Measurements from ENCODE around the gene SYNDIG1. TPM values are rescaled to one million over a fixed set of nuclear protein-coding genes. Genes with fewer than 3 reads are reported as not detected.

Gene SYNDIG1
- total and polyA plus RNA-seq, 2 of the 4 experiments (the other 2 are of a cell fraction) = not detected

DNA sequence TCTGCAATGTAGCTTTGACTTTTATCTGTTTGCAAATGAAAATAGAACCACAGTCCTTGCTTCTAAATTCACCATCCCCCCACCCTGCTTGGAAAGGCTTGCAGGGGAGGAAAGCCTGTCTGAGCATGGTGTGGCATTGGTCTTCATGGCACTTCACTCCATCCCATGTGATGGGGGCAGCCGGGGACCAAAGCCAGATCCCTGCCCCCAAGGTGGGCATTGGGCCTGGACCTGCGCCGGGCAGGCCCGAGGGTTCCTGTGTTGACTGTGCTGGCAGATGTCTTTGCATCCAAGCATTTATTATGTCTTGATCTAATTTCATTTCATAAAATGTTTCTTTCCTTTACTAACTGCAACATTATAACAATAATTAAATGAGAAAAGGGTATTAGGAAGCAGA is 120.0 kb downstream of the SYNDIG1 start:
- Histone ChIP-seq H3K9ac (ENCODE audit: low read depth, low read length) (no peak overlapping the region), H2BK120ac (ENCODE audit: low read depth, low read length) (no peak overlapping the region), H2AK9ac (replicated peaks; ENCODE audit: low read depth, low read length, poor library complexity) (no peak overlapping the region), H3K18ac (ENCODE audit: low read depth, low read length) (no peak overlapping the region), H4K91ac (ENCODE audit: insufficient read depth, low read depth, low read length) (no peak overlapping the region), H2BK15ac (ENCODE audit: low read depth, low read length) (no peak overlapping the region), H3K4ac (ENCODE audit: low read depth, low read length) (no peak overlapping the region), H4K20me1 (ENCODE audit: insufficient read depth, low read length) (no peaks in the 10 kb centered on the region), H2AK5ac (ENCODE audit: low read depth, low read length) (no peak overlapping the region), H2BK20ac (ENCODE audit: low read depth, low read length) (no peak overlapping the region), H4K8ac (ENCODE audit: low read depth in 2 of 2, low read length in 2 of 2) (no peak overlapping the region), H3K27me3 (ENCODE audit: control insufficient read depth, insufficient read depth, low read length) (peaks cover 14% of the 10 kb centered on the region), H3K4me3 (ENCODE audit: insufficient read depth, low read depth, low read length) (no peak overlapping the region), H3K27ac (ENCODE audit: insufficient read depth, low read length) (no peak overlapping the region), H3K23ac (ENCODE audit: low read depth, low read length) (no peak overlapping the region), H3K36me3 (ENCODE audit: control insufficient read depth, insufficient read depth, low read length) (no peaks in the 10 kb centered on the region), H3K9me3 (ENCODE audit: control insufficient read depth, insufficient read depth, low read length) (no peaks in the 10 kb centered on the region), H4K5ac (ENCODE audit: low read depth, low read length) (no peak overlapping the region), H2AFZ (replicated peaks; ENCODE audit: low read length, poor library complexity) (no peak overlapping the region), H3K4me1 (ENCODE audit: control insufficient read depth, insufficient read depth, low read length) (no peaks in the 10 kb centered on the region), H2BK5ac (ENCODE audit: low read depth, low read length, poor library complexity, severe bottlenecking) (no peak overlapping the region), H3K14ac (replicated peaks; ENCODE audit: low read depth, low read length) (no peak overlapping the region), H3K56ac (ENCODE audit: extremely low read depth, insufficient read depth, low read length) (no peak overlapping the region), H3K9me1 (ENCODE audit: insufficient read depth, low read length) (no peaks in the 10 kb centered on the region), H3K79me1 (ENCODE audit: low read depth in 1 of 2, low read length in 2 of 2) (no peaks in the 10 kb centered on the region), H3K4me2 (ENCODE audit: low read depth, low read length) (no peak overlapping the region)
- ChIA-PET POLR2A (ENCODE audit: unreplicated experiment) (no interaction called here), CTCF (no interaction called here)
- intact Hi-C loops (cut with micrococcal nuclease) = no loop called here
- DNase-seq (no peak), ATAC-seq (ENCODE audit: low read depth) (no peak)
- no CpG with 5 or more reads among the region's 4 CpGs for WGBS, 2 experiments (ENCODE audit: extremely low coverage in 2 of 2, insufficient read length in 1 of 2)
- in situ Hi-C loops (cut with MboI; ENCODE audit: low sequenced_read_pairs) = no loop called here
- no TSS peak for BruUV-seq (replicated peaks)
- TF ChIP-seq, protein P1, sequence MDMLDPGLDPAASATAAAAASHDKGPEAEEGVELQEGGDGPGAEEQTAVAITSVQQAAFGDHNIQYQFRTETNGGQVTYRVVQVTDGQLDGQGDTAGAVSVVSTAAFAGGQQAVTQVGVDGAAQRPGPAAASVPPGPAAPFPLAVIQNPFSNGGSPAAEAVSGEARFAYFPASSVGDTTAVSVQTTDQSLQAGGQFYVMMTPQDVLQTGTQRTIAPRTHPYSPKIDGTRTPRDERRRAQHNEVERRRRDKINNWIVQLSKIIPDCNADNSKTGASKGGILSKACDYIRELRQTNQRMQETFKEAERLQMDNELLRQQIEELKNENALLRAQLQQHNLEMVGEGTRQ (IDR thresholded peaks at IDR 0.05; ENCODE audit: low read depth, low read length) = no peak
- TF ChIP-seq RCOR1 (IDR thresholded peaks at IDR 0.05; ENCODE audit: insufficient replicate concordance, low read length) = no peak
- TF ChIP-seq, protein P2, sequence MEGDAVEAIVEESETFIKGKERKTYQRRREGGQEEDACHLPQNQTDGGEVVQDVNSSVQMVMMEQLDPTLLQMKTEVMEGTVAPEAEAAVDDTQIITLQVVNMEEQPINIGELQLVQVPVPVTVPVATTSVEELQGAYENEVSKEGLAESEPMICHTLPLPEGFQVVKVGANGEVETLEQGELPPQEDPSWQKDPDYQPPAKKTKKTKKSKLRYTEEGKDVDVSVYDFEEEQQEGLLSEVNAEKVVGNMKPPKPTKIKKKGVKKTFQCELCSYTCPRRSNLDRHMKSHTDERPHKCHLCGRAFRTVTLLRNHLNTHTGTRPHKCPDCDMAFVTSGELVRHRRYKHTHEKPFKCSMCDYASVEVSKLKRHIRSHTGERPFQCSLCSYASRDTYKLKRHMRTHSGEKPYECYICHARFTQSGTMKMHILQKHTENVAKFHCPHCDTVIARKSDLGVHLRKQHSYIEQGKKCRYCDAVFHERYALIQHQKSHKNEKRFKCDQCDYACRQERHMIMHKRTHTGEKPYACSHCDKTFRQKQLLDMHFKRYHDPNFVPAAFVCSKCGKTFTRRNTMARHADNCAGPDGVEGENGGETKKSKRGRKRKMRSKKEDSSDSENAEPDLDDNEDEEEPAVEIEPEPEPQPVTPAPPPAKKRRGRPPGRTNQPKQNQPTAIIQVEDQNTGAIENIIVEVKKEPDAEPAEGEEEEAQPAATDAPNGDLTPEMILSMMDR (conservative IDR thresholded peaks at IDR 0.05; ENCODE audit: low read depth, low read length) = no peak
- no peak for TF ChIP-seq BHLHE40 (IDR thresholded peaks at IDR 0.05; ENCODE audit: low read depth, low read length)
- TF ChIP-seq CHD1 (IDR thresholded peaks at IDR 0.05; ENCODE audit: low read depth, low read length) = no peak
- no peak for TF ChIP-seq SMC3 (IDR thresholded peaks at IDR 0.05; ENCODE audit: low read depth, low read length)
- TF ChIP-seq RAD21 (IDR thresholded peaks at IDR 0.05; ENCODE audit: low read length) = no peak
- no peak for TF ChIP-seq FOS (IDR thresholded peaks at IDR 0.05; ENCODE audit: low read depth, low read length)
- TF ChIP-seq RFX5 (IDR thresholded peaks at IDR 0.05; ENCODE audit: low read depth, low read length) = no peak
- no peak for TF ChIP-seq POLR2A (IDR thresholded peaks at IDR 0.05; ENCODE audit: low read depth, low read length)
- no peak for TF ChIP-seq MAFK (IDR thresholded peaks at IDR 0.05; ENCODE audit: low read depth, low read length)
- no peak for TF ChIP-seq CEBPB (IDR thresholded peaks at IDR 0.05; ENCODE audit: low read depth, low read length)
- no peak for TF ChIP-seq NFE2L2 (IDR thresholded peaks at IDR 0.05; ENCODE audit: low read depth, low read length)
- no peak for TF ChIP-seq MXI1 (IDR thresholded peaks at IDR 0.05; ENCODE audit: borderline replicate concordance, low read depth, low read length)
- no peak for TF ChIP-seq MAZ (IDR thresholded peaks at IDR 0.05; ENCODE audit: borderline replicate concordance, low read depth, low read length)
- dilution Hi-C loops (cut with HindIII; ENCODE audit: low sequenced_read_pairs, unreplicated experiment) = no loop called here

Measured in IMR-90 (cell line).